C4-2B (cell line): Measurements from ENCODE around the gene PLAC1.

Experiments used
- ZFX ChIP-seq: fragments of 450-650 bp; IDR thresholded peaks from 2 replicates; pipeline ENCODE4 v1.6.1; 2017
- TF ChIP-seq, protein P1 (sequence below): fragments of 450-650 bp; conservative IDR thresholded peaks from 2 replicates; pipeline ENCODE4 v1.5.1; 2017; ENCODE audit warnings: mild to moderate bottlenecking

DNA sequence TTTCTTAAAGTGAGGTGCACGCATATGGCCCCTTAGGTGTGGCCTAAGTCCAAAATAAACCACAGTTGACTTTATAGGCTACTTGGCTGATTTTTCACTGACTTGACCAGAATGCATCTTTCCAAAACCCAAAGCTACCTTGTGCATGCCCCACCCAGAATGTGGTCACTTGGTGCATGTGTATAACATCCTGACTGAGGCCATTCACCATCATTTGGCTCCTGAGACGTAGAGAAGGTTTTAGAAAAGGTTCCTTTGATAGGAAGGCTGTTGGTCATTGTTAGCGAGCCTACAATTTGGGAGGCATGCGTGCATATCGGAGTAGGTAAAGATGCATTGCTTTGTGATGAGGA is 84.6 kb downstream of the PLAC1 start:
- TF ChIP-seq, protein P1, sequence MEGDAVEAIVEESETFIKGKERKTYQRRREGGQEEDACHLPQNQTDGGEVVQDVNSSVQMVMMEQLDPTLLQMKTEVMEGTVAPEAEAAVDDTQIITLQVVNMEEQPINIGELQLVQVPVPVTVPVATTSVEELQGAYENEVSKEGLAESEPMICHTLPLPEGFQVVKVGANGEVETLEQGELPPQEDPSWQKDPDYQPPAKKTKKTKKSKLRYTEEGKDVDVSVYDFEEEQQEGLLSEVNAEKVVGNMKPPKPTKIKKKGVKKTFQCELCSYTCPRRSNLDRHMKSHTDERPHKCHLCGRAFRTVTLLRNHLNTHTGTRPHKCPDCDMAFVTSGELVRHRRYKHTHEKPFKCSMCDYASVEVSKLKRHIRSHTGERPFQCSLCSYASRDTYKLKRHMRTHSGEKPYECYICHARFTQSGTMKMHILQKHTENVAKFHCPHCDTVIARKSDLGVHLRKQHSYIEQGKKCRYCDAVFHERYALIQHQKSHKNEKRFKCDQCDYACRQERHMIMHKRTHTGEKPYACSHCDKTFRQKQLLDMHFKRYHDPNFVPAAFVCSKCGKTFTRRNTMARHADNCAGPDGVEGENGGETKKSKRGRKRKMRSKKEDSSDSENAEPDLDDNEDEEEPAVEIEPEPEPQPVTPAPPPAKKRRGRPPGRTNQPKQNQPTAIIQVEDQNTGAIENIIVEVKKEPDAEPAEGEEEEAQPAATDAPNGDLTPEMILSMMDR = no peak
- no peak for TF ChIP-seq ZFX
